ENCODE data around the gene GCLC. TPM values are rescaled to one million over a fixed set of nuclear protein-coding genes. Genes with fewer than 3 reads are reported as not detected.
A peak's percentile ranks its signal among the peaks of the same experiment; 100 is the strongest.

The GCLC gene
- polyA plus RNA-seq, 1 donor (not counting 4 experiments of a cell fraction or from before 2014, with no cell fraction given): 73.2 TPM

DNA sequence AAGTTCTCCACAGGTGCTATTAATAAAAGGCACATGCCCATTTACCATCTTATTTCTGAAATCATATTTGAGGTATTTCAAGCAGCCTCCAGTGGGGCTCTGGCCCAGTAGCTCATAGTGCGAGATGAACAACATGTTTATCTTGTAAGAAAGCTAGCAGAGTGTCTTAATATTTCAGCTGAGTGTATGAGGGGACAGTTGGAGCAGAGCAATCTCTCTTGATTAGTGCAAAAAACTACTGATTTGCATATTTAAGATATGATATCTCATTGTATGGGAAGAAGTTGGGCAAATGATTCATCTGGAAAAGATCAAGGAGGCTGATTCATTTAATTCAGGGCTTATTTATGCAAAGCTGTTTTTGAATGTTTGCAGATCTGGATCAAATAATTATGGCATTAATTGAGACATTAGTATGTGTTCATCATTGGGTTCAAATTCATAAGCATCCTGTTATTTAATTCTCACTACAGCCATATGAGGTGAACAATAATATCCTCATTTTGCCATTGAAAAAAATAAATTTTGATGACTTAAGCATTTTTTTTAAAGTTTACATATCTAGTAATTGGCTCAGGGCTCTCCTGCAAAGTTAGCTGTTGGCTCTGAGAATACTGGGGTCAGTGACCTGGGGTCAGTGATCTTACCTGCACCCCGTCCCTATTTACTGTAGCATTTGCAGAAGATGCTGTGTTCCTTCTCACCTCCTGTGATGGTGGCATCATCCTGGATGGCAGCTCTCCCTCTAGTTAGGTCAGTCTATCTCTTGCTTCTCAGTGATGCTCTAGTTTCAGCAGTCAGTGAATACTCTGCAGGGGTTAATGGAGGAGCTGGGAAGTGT, 24.1 kb upstream of the GCLC start:
- Histone ChIP-seq H3K4me2 (ENCODE audit: control insufficient read depth, extremely low read depth, insufficient read depth, low read depth, low read length) (no peak overlapping the region), H3K9ac (ENCODE audit: control insufficient read depth, extremely low read depth, insufficient read depth, low read length) (no peak overlapping the region), H3K27ac (ENCODE audit: control insufficient read depth, insufficient read depth, low read length) (peak overlapping the region; percentile 72), H3K9me3 (ENCODE audit: control insufficient read depth, low read depth, low read length) (no peaks in the 10 kb centered on the region), H3K9me1 (ENCODE audit: control insufficient read depth, extremely low read depth, insufficient read depth, low read length) (no peaks in the 10 kb centered on the region), H3K4me1 (ENCODE audit: control insufficient read depth, extremely low read depth, insufficient read depth, low read length) (peaks cover 23% of the 10 kb centered on the region), H3K36me3 (ENCODE audit: control insufficient read depth in 2 of 2, extremely low read depth in 1 of 2, insufficient read depth in 2 of 2, low read length in 2 of 2) (no peaks in the 10 kb centered on the region), H3K4me3 (ENCODE audit: control insufficient read depth in 2 of 3, extremely low read depth in 1 of 3, insufficient read depth in 2 of 3, low read depth in 1 of 3, low read length in 3 of 3) (no peak overlapping the region), H3K79me2 (ENCODE audit: control insufficient read depth, insufficient read depth, low read length) (no peaks in the 10 kb centered on the region), H4K20me1 (ENCODE audit: control insufficient read depth, extremely low read depth, insufficient read depth, low read length) (no peaks in the 10 kb centered on the region), H3K27me3 (ENCODE audit: control insufficient read depth, extremely low read depth, insufficient read depth, low read length) (no peaks in the 10 kb centered on the region), H2AFZ (ENCODE audit: control insufficient read depth, low read length) (no peak overlapping the region)
- dilution Hi-C loops (cut with MboI; ENCODE audit: extremely low pct_ligation_motif_present, low sequenced_read_pairs): no loop called here
- DNase-seq (ENCODE audit: low read depth, low spot score): no peak
- FAIRE-seq: peak; percentile 20
- TF ChIP-seq, protein P1, sequence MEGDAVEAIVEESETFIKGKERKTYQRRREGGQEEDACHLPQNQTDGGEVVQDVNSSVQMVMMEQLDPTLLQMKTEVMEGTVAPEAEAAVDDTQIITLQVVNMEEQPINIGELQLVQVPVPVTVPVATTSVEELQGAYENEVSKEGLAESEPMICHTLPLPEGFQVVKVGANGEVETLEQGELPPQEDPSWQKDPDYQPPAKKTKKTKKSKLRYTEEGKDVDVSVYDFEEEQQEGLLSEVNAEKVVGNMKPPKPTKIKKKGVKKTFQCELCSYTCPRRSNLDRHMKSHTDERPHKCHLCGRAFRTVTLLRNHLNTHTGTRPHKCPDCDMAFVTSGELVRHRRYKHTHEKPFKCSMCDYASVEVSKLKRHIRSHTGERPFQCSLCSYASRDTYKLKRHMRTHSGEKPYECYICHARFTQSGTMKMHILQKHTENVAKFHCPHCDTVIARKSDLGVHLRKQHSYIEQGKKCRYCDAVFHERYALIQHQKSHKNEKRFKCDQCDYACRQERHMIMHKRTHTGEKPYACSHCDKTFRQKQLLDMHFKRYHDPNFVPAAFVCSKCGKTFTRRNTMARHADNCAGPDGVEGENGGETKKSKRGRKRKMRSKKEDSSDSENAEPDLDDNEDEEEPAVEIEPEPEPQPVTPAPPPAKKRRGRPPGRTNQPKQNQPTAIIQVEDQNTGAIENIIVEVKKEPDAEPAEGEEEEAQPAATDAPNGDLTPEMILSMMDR (optimal IDR thresholded peaks at IDR 0.05 in 1 of 3, IDR thresholded peaks at IDR 0.05 in 1 of 3, conservative IDR thresholded peaks at IDR 0.05 in 1 of 3; ENCODE audit: extremely low read depth in 1 of 3, insufficient read depth in 2 of 3, low read length in 3 of 3): no peak
- TF ChIP-seq EZH2 (IDR thresholded peaks at IDR 0.05; ENCODE audit: low read length): no peak

DNA sequence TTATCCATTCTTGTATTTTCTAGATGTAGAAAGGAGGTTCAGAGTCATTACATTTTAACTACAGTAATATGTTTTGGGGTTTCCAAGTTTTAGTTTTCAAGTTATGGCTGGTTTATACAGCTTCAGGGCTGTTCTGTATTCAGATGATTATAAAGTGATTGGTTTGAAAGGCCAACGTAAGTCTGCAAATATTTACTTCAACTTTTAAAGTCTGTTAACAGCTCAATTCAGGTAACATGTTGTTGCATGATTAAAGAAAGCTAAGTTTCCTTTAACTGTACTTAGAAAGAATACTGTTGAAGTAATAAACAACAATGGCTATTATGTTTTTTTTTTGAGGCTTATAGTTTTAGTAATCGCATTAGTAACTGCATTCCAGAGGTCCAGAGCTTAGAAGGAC, 22.8 kb upstream of the GCLC start:
- Histone ChIP-seq H3K4me2 (ENCODE audit: control insufficient read depth, extremely low read depth, insufficient read depth, low read depth, low read length) (peak overlapping the region; percentile 83), H3K79me2 (ENCODE audit: control insufficient read depth, insufficient read depth, low read length) (no peaks in the 10 kb centered on the region), H3K9ac (ENCODE audit: control insufficient read depth, extremely low read depth, insufficient read depth, low read length) (peak overlapping the region; percentile 22), H2AFZ (ENCODE audit: control insufficient read depth, low read length) (peak overlapping the region; percentile 59), H3K9me3 (ENCODE audit: control insufficient read depth, low read depth, low read length) (no peaks in the 10 kb centered on the region), H3K9me1 (ENCODE audit: control insufficient read depth, extremely low read depth, insufficient read depth, low read length) (no peaks in the 10 kb centered on the region), H3K4me1 (ENCODE audit: control insufficient read depth, extremely low read depth, insufficient read depth, low read length) (peaks cover 23% of the 10 kb centered on the region), H3K36me3 (ENCODE audit: control insufficient read depth in 2 of 2, extremely low read depth in 1 of 2, insufficient read depth in 2 of 2, low read length in 2 of 2) (no peaks in the 10 kb centered on the region), H3K27ac (ENCODE audit: control insufficient read depth, insufficient read depth, low read length) (peak overlapping the region; percentile 72), H4K20me1 (ENCODE audit: control insufficient read depth, extremely low read depth, insufficient read depth, low read length) (no peaks in the 10 kb centered on the region), H3K4me3 (ENCODE audit: control insufficient read depth in 2 of 3, extremely low read depth in 1 of 3, insufficient read depth in 2 of 3, low read depth in 1 of 3, low read length in 3 of 3) (peak overlapping the region in 1 of 3 experiments; percentile 38), H3K27me3 (ENCODE audit: control insufficient read depth, extremely low read depth, insufficient read depth, low read length) (no peaks in the 10 kb centered on the region)
- DNase-seq (ENCODE audit: low read depth, low spot score) (no peak), FAIRE-seq (peak; percentile 61)
- dilution Hi-C loops (cut with MboI; ENCODE audit: extremely low pct_ligation_motif_present, low sequenced_read_pairs): no loop called here
- TF ChIP-seq, protein P1 (optimal IDR thresholded peaks at IDR 0.05 in 1 of 3, IDR thresholded peaks at IDR 0.05 in 1 of 3, conservative IDR thresholded peaks at IDR 0.05 in 1 of 3; ENCODE audit: extremely low read depth in 1 of 3, insufficient read depth in 2 of 3, low read length in 3 of 3): no peak
- TF ChIP-seq EZH2 (IDR thresholded peaks at IDR 0.05; ENCODE audit: low read length): no peak
